K562 (cell line): ENCODE data around the gene TBC1D2B. TPM values are rescaled to one million over a fixed set of nuclear protein-coding genes. Genes with fewer than 3 reads are reported as not detected.

Experiments used
- ADNP ChIP-seq: fragments of 200-800 bp; sonication (Bioruptor generic); IDR thresholded peaks from 2 replicates; pipeline ENCODE4 v1.6.1; 2016; ENCODE audit warnings: missing genetic modification characterization, missing compliant biosample characterization
- CBFA2T3 ChIP-seq: fragments of 450-650 bp; IDR thresholded peaks from 2 replicates; pipeline ENCODE4 v1.6.1; 2017
- CEBPG ChIP-seq, 3 experiments: fragments of 200-800 bp in 1 of 3; sonication (Bioruptor generic) in 1 of 3; sonication (generic) in 1 of 3; formaldehyde crosslinking in 1 of 3; IDR thresholded peaks in 2 of 3; conservative IDR thresholded peaks in 1 of 3; 2 replicates each; pipeline versions ENCODE4 v1.6.1 to v1.8.0; 2016 to 2022; ENCODE audit warnings: missing compliant biosample characterization in 2 of 3, missing genetic modification characterization in 2 of 3, mild to moderate bottlenecking in 1 of 3, missing genetic modification reagents in 1 of 3
- CREM ChIP-seq: IDR thresholded peaks from 2 replicates; pipeline ENCODE4 v1.6.1; 2014; ENCODE audit warnings: antibody characterized with exemption, low read depth
- E2F3 ChIP-seq: fragments of 250-450 bp; sonication (Bioruptor Pico); IDR thresholded peaks from 2 replicates; pipeline ENCODE4 v1.4.0; 2020; ENCODE audit warnings: mild to moderate bottlenecking
- MED1 ChIP-seq: sonication (generic); formaldehyde crosslinking; IDR thresholded peaks from 2 replicates; pipeline ENCODE4 v1.8.1; 2023; ENCODE audit warnings: missing genetic modification reagents, borderline replicate concordance
- POLR2G ChIP-seq: fragments of 200-400 bp; formaldehyde crosslinking; IDR thresholded peaks from 2 replicates; pipeline ENCODE4 v1.6.1; 2017; ENCODE audit warnings: low read depth, mild to moderate bottlenecking, antibody characterized with exemption, low read length, moderate library complexity
- STAT5A ChIP-seq: IDR thresholded peaks from 2 replicates; pipeline ENCODE4 v1.6.1; 2012; ENCODE audit warnings: low read length, inconsistent platforms, borderline replicate concordance
- SUPT5H ChIP-seq: fragments of 450-650 bp; IDR thresholded peaks from 2 replicates; pipeline ENCODE4 v1.6.1; 2016
- ZNF77 ChIP-seq: fragments of 250-450 bp; sonication (Bioruptor Pico); IDR thresholded peaks from 2 replicates; pipeline ENCODE4 v1.5.0; 2020
- polyA plus RNA-seq, 8 experiments: library from polyadenylated mRNA; depleted of rRNA in 4 of 8; stranded (reverse) in 5 of 8; unstranded in 3 of 8; fragments of >200 nt; fragmentation: Nextera tagmentation in 2 of 8; fragmentation: Illumina TruSeq in 1 of 8; extraction: Ambion mirVana in 2 of 8; extraction: Trizol in 1 of 8; gene quantifications; 2 replicates each; pipeline versions ENCODE4 v1.2.1 to v1.2.3, GENCODE V29; 2011 to 2014; ENCODE audit warnings: inconsistent platforms in 1 of 8, missing spikeins in 1 of 8
- total RNA-seq, 7 experiments: library from RNA; depleted of rRNA in 6 of 7; stranded (reverse); fragments of >200 nt in 6 of 7; fragmentation: Illumina TruSeq in 2 of 7; extraction: Trizol in 2 of 7; gene quantifications; 2 replicates each; pipeline versions ENCODE4 v1.2.1 to v1.2.3, GENCODE V29; 2011 to 2021; ENCODE audit warnings: low replicate concordance in 1 of 7
- TF ChIP-seq, protein P1 (sequence below): fragments of 450-650 bp; IDR thresholded peaks from 2 replicates; pipeline ENCODE4 v1.6.1; 2016; ENCODE audit warnings: mild to moderate bottlenecking, moderate library complexity
- TF ChIP-seq, protein P2 (sequence below): fragments of 250-450 bp; sonication (Bioruptor Pico); IDR thresholded peaks from 2 replicates; pipeline ENCODE4 v1.5.0; 2022; ENCODE audit warnings: mild to moderate bottlenecking

TBC1D2B gene
- total and polyA plus RNA-seq, 9 of the 15 experiments (the other 6 are each of a cell fraction or from before 2014, with no cell fraction given), result 0.15 to 16.3 (median 8.9) TPM

DNA sequence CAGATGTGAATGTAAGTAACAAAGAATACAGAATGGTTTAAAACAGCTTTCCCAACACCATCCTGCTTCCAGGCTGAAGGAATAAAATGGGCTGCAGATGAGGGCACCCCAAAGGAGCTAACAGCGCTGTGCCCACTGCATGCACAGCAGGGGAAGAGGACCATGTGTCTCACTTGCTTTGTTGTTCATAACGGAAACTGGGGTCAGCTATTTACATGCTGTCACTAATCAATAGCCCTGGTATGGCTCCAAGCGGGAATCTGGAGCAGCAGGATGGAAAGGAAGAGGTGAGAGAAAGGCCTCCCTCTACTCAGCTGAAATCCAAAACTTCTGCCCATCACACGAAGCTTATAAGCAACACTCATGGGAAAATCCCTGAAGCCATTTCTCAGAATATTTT is 67.4 kb downstream of the TBC1D2B start (continued):
- TF ChIP-seq, protein P1, sequence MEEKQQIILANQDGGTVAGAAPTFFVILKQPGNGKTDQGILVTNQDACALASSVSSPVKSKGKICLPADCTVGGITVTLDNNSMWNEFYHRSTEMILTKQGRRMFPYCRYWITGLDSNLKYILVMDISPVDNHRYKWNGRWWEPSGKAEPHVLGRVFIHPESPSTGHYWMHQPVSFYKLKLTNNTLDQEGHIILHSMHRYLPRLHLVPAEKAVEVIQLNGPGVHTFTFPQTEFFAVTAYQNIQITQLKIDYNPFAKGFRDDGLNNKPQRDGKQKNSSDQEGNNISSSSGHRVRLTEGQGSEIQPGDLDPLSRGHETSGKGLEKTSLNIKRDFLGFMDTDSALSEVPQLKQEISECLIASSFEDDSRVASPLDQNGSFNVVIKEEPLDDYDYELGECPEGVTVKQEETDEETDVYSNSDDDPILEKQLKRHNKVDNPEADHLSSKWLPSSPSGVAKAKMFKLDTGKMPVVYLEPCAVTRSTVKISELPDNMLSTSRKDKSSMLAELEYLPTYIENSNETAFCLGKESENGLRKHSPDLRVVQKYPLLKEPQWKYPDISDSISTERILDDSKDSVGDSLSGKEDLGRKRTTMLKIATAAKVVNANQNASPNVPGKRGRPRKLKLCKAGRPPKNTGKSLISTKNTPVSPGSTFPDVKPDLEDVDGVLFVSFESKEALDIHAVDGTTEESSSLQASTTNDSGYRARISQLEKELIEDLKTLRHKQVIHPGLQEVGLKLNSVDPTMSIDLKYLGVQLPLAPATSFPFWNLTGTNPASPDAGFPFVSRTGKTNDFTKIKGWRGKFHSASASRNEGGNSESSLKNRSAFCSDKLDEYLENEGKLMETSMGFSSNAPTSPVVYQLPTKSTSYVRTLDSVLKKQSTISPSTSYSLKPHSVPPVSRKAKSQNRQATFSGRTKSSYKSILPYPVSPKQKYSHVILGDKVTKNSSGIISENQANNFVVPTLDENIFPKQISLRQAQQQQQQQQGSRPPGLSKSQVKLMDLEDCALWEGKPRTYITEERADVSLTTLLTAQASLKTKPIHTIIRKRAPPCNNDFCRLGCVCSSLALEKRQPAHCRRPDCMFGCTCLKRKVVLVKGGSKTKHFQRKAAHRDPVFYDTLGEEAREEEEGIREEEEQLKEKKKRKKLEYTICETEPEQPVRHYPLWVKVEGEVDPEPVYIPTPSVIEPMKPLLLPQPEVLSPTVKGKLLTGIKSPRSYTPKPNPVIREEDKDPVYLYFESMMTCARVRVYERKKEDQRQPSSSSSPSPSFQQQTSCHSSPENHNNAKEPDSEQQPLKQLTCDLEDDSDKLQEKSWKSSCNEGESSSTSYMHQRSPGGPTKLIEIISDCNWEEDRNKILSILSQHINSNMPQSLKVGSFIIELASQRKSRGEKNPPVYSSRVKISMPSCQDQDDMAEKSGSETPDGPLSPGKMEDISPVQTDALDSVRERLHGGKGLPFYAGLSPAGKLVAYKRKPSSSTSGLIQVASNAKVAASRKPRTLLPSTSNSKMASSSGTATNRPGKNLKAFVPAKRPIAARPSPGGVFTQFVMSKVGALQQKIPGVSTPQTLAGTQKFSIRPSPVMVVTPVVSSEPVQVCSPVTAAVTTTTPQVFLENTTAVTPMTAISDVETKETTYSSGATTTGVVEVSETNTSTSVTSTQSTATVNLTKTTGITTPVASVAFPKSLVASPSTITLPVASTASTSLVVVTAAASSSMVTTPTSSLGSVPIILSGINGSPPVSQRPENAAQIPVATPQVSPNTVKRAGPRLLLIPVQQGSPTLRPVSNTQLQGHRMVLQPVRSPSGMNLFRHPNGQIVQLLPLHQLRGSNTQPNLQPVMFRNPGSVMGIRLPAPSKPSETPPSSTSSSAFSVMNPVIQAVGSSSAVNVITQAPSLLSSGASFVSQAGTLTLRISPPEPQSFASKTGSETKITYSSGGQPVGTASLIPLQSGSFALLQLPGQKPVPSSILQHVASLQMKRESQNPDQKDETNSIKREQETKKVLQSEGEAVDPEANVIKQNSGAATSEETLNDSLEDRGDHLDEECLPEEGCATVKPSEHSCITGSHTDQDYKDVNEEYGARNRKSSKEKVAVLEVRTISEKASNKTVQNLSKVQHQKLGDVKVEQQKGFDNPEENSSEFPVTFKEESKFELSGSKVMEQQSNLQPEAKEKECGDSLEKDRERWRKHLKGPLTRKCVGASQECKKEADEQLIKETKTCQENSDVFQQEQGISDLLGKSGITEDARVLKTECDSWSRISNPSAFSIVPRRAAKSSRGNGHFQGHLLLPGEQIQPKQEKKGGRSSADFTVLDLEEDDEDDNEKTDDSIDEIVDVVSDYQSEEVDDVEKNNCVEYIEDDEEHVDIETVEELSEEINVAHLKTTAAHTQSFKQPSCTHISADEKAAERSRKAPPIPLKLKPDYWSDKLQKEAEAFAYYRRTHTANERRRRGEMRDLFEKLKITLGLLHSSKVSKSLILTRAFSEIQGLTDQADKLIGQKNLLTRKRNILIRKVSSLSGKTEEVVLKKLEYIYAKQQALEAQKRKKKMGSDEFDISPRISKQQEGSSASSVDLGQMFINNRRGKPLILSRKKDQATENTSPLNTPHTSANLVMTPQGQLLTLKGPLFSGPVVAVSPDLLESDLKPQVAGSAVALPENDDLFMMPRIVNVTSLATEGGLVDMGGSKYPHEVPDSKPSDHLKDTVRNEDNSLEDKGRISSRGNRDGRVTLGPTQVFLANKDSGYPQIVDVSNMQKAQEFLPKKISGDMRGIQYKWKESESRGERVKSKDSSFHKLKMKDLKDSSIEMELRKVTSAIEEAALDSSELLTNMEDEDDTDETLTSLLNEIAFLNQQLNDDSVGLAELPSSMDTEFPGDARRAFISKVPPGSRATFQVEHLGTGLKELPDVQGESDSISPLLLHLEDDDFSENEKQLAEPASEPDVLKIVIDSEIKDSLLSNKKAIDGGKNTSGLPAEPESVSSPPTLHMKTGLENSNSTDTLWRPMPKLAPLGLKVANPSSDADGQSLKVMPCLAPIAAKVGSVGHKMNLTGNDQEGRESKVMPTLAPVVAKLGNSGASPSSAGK, result no peak
- TF ChIP-seq STAT5A (no peak), CREM (no peak), SUPT5H (no peak), POLR2G (no peak), CEBPG (CRISPR knock-in tag; IDR thresholded peaks at IDR 0.05) (no peak), CEBPG (tag; conservative IDR thresholded peaks at IDR 0.05 in 1 of 2, IDR thresholded peaks at IDR 0.05 in 1 of 2) (no peak), CBFA2T3 (no peak), ADNP (no peak), E2F3 (CRISPR knock-in tag) (no peak), MED1 (CRISPR knock-in tag) (no peak), ZNF77 (CRISPR knock-in tag) (no peak)
- TF ChIP-seq, protein P2, sequence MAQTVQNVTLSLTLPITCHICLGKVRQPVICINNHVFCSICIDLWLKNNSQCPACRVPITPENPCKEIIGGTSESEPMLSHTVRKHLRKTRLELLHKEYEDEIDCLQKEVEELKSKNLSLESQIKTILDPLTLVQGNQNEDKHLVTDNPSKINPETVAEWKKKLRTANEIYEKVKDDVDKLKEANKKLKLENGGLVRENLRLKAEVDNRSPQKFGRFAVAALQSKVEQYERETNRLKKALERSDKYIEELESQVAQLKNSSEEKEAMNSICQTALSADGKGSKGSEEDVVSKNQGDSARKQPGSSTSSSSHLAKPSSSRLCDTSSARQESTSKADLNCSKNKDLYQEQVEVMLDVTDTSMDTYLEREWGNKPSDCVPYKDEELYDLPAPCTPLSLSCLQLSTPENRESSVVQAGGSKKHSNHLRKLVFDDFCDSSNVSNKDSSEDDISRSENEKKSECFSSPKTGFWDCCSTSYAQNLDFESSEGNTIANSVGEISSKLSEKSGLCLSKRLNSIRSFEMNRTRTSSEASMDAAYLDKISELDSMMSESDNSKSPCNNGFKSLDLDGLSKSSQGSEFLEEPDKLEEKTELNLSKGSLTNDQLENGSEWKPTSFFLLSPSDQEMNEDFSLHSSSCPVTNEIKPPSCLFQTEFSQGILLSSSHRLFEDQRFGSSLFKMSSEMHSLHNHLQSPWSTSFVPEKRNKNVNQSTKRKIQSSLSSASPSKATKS (CRISPR knock-in tag), result no peak
- TF ChIP-seq, all 486 proteins: peak for 0
